Ectodermal cell (in vitro differentiated cells): Measurements from ENCODE around the gene NDUFS2.

Source experiments
- H3K27ac ChIP-seq: 2 replicates; pipeline ENCODE4 v1.7.0; 2013; ENCODE audit warnings: mild to moderate bottlenecking, low read depth, low read length; ENCODE audit not compliant: insufficient read depth, poor library complexity, severe bottlenecking
- H3K27me3 ChIP-seq: 2 replicates; pipeline ENCODE4 v1.7.0; 2013; ENCODE audit warnings: mild to moderate bottlenecking, low read length; ENCODE audit not compliant: insufficient read depth, control insufficient read depth, poor library complexity, severe bottlenecking
- H3K36me3 ChIP-seq: one replicate; pipeline ENCODE4 v1.7.0; 2013; ENCODE audit warnings: low read length; ENCODE audit not compliant: control insufficient read depth, insufficient read depth
- H3K4me1 ChIP-seq: one replicate; pipeline ENCODE4 v1.7.0; 2013; ENCODE audit warnings: low read length; ENCODE audit not compliant: control insufficient read depth, insufficient read depth
- H3K4me3 ChIP-seq: 2 replicates; pipeline ENCODE4 v1.7.0; 2013; ENCODE audit warnings: low read depth, low read length, control low read depth; ENCODE audit not compliant: insufficient read depth
- H3K9me3 ChIP-seq: 2 replicates; pipeline ENCODE4 v1.7.0; 2013; ENCODE audit warnings: mild to moderate bottlenecking, low read length, moderate library complexity; ENCODE audit not compliant: control insufficient read depth
- WGBS, 2 experiments: methylation state at CpG; one replicate each; pipeline ENCODE4 v1.1.7; 2013; ENCODE audit warnings: missing lambda C conversion rate in 2 of 2; 5-methylcytosine and 5-hydroxymethylcytosine counted together

NDUFS2 gene

GRCh38 chr1:161182214-161182613, 20.0 kb upstream of the NDUFS2 start:
- H3K4me1 ChIP-seq: no peaks in the 10 kb centered on the region
- WGBS, 2 experiments: 83 to 100% methylated on average over 1 of the region's 1 CpG
- H3K27ac ChIP-seq: no peak overlapping the region
- no peaks in the 10 kb centered on the region for H3K36me3 ChIP-seq
- H3K4me3 ChIP-seq: no peak overlapping the region
- no peaks in the 10 kb centered on the region for H3K9me3 ChIP-seq
- H3K27me3 ChIP-seq: no peaks in the 10 kb centered on the region

GRCh38 chr1:161185282-161185682, 16.9 kb upstream of the NDUFS2 start:
- Histone ChIP-seq H3K36me3 (no peaks in the 10 kb centered on the region), H3K4me1 (no peaks in the 10 kb centered on the region), H3K4me3 (no peak overlapping the region), H3K27me3 (no peaks in the 10 kb centered on the region), H3K27ac (no peak overlapping the region), H3K9me3 (no peaks in the 10 kb centered on the region)
- 64 to 68% methylated on average over 3 of the region's 3 CpGs for WGBS, 2 experiments

GRCh38 chr1:161185732-161186311, 16.3 kb upstream of the NDUFS2 start:
- no peaks in the 10 kb centered on the region for H3K4me1 ChIP-seq
- WGBS, 2 experiments: 90 to 100% methylated on average over 2 of the region's 2 CpGs
- H3K27me3 ChIP-seq: no peaks in the 10 kb centered on the region
- H3K27ac ChIP-seq: no peak overlapping the region
- H3K4me3 ChIP-seq: no peak overlapping the region
- no peaks in the 10 kb centered on the region for H3K36me3 ChIP-seq
- H3K9me3 ChIP-seq: no peaks in the 10 kb centered on the region

- H3K27ac ChIP-seq: no peak overlapping the region
- no peaks in the 10 kb centered on the region for H3K4me1 ChIP-seq
- no peaks in the 10 kb centered on the region for H3K27me3 ChIP-seq
- no peaks in the 10 kb centered on the region for H3K36me3 ChIP-seq
- no peaks in the 10 kb centered on the region for H3K9me3 ChIP-seq
- no peak overlapping the region for H3K4me3 ChIP-seq
- WGBS, 2 experiments: 92 to 93% methylated on average over 3 of the region's 3 CpGs
Measured at GRCh38 chr1:161187311-161187710, 14.9 kb upstream of the NDUFS2 start.

- Histone ChIP-seq H3K4me1 (no peaks in the 10 kb centered on the region), H3K27ac (no peak overlapping the region), H3K27me3 (no peaks in the 10 kb centered on the region), H3K36me3 (no peaks in the 10 kb centered on the region), H3K4me3 (no peak overlapping the region), H3K9me3 (no peaks in the 10 kb centered on the region)
- WGBS, 2 experiments: 94% methylated on average over 6 of the region's 6 CpGs
Measured at GRCh38 chr1:161188381-161188780, 13.8 kb upstream of the NDUFS2 start.

GRCh38 chr1:161189036-161189435, 13.1 kb upstream of the NDUFS2 start:
- WGBS, 2 experiments: 87 to 91% methylated on average over 5 of the region's 5 CpGs
- Histone ChIP-seq H3K9me3 (no peaks in the 10 kb centered on the region), H3K27me3 (no peaks in the 10 kb centered on the region), H3K27ac (no peak overlapping the region), H3K4me3 (no peak overlapping the region), H3K36me3 (no peaks in the 10 kb centered on the region), H3K4me1 (no peaks in the 10 kb centered on the region)

- Histone ChIP-seq H3K36me3 (no peaks in the 10 kb centered on the region), H3K4me3 (no peak overlapping the region), H3K4me1 (no peaks in the 10 kb centered on the region), H3K27ac (no peak overlapping the region), H3K9me3 (no peaks in the 10 kb centered on the region), H3K27me3 (no peaks in the 10 kb centered on the region)
- WGBS, 2 experiments: 88% methylated on average over 22 of the region's 22 CpGs
Measured at GRCh38 chr1:161190962-161191521, 11.1 kb upstream of the NDUFS2 start.

- Histone ChIP-seq H3K27ac (no peak overlapping the region), H3K4me1 (peaks cover 8% of the 10 kb centered on the region), H3K4me3 (no peak overlapping the region), H3K36me3 (no peaks in the 10 kb centered on the region), H3K9me3 (no peaks in the 10 kb centered on the region), H3K27me3 (no peaks in the 10 kb centered on the region)
- 92% methylated on average over 7 to 8 of the region's 8 CpGs for WGBS, 2 experiments
Measured at GRCh38 chr1:161191971-161192370, 10.2 kb upstream of the NDUFS2 start.

GRCh38 chr1:161192476-161193465, 9.4 kb upstream of the NDUFS2 start:
- Histone ChIP-seq H3K27me3 (no peaks in the 10 kb centered on the region), H3K9me3 (no peaks in the 10 kb centered on the region), H3K4me3 (no peak overlapping the region), H3K36me3 (no peaks in the 10 kb centered on the region), H3K27ac (no peak overlapping the region), H3K4me1 (peaks cover 15% of the 10 kb centered on the region)
- WGBS, 2 experiments: 71 to 74% methylated on average over 15 of the region's 15 CpGs

GRCh38 chr1:161193561-161194235, 8.5 kb upstream of the NDUFS2 start:
- 94 to 95% methylated on average over 21 of the region's 21 CpGs for WGBS, 2 experiments
- Histone ChIP-seq H3K36me3 (no peaks in the 10 kb centered on the region), H3K4me3 (no peak overlapping the region), H3K9me3 (no peaks in the 10 kb centered on the region), H3K27ac (no peak overlapping the region), H3K4me1 (peaks cover 24% of the 10 kb centered on the region), H3K27me3 (no peaks in the 10 kb centered on the region)
